Measurements from ENCODE around the gene MYO9B. TPM values are rescaled to one million over a fixed set of nuclear protein-coding genes. Genes with fewer than 3 reads are reported as not detected.

Gene MYO9B
- total RNA-seq, 2 experiments from 2014 or later: 90.3 to 98.5 TPM

Other genes with a start within 250 kb of the MYO9B start
- 10 to 100 TPM; 27.6 to 28.5 TPM for gene SIN3B, start 246.4 kb upstream of the MYO9B start, total RNA-seq
- not detected for gene F2RL3, start 186.8 kb upstream of the MYO9B start, total RNA-seq
- gene CPAMD8, start 49.0 kb upstream of the MYO9B start, total RNA-seq: under 1 TPM; 0.11 to 0.41 TPM
- gene HAUS8, start 325 bp upstream of the MYO9B start, total RNA-seq: 10 to 100 TPM; 32.6 to 41.7 TPM
- 10 to 100 TPM; 22.6 to 24.5 TPM for gene USE1, start 139.6 kb downstream of the MYO9B start, total RNA-seq
- gene OCEL1, start 150.4 kb downstream of the MYO9B start, total RNA-seq: 10 to 100 TPM; 10.9 to 11.7 TPM
- gene NR2F6, start 170.1 kb downstream of the MYO9B start, total RNA-seq: 1 to 10 TPM; 7.4 to 7.9 TPM
- under 1 TPM in 1 of 2 experiments, not detected in 1; 0.11 TPM for gene USHBP1, start 189.0 kb downstream of the MYO9B start, total RNA-seq
- gene BABAM1, start 191.7 kb downstream of the MYO9B start, total RNA-seq: 100 to 1,000 TPM; 109 to 132 TPM
- 1 to 10 TPM; 2.9 to 3.1 TPM for gene ANKLE1, start 206.1 kb downstream of the MYO9B start, total RNA-seq
- 1 to 10 TPM; 6.1 to 8.0 TPM for gene ABHD8, start 227.6 kb downstream of the MYO9B start, total RNA-seq
- gene MRPL34, start 230.1 kb downstream of the MYO9B start, total RNA-seq: 10 to 100 TPM; 72.0 to 88.6 TPM
- gene DDA1, start 233.8 kb downstream of the MYO9B start, total RNA-seq: 10 to 100 TPM; 26.2 to 39.6 TPM

Data from activated CD4-positive, alpha-beta T cell treated with anti-CD3 and anti-CD28 coated beads for 36 hours (primary cell).